ENCODE results near the gene SLAIN1. TPM values are rescaled to one million over a fixed set of nuclear protein-coding genes. Genes with fewer than 3 reads are reported as not detected.

SLAIN1 gene
- polyA plus RNA-seq, 2 donors = 1.3 to 2.3 TPM

DNA sequence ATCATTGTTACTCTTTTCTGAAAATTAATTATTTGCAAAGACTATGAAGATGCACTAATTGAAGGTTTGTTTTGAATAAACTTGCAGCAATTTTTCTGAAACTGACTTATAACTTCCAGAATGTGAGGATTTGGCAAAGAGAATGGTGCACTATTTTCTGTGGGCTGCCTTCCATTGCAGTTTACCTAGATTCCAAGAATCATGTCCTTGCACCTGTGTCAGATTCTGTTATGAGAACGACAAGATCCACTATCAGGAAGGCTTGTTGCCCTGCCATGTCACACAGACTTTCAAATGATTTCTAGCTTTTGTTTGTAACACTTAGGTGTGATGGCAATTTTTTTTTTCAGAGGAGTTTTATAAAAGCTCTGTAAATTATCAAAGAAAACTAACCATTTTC is 5.6 kb upstream of the SLAIN1 start:
- Histone ChIP-seq H3K27ac (ENCODE audit: low read depth in 2 of 2, low read length in 1 of 2) (no peak overlapping the region), H3K4me3 (ENCODE audit: low read depth in 1 of 2, low read length in 2 of 2) (no peak overlapping the region), H3K9me3 (ENCODE audit: control insufficient read depth in 2 of 2, insufficient read depth in 1 of 2, low read depth in 1 of 2, low read length in 1 of 2) (no peaks in the 10 kb centered on the region), H3K4me1 (ENCODE audit: control insufficient read depth in 2 of 2, insufficient read depth in 2 of 2, low read length in 1 of 2) (no peaks in the 10 kb centered on the region), H3K27me3 (ENCODE audit: control insufficient read depth in 1 of 2, insufficient read depth in 2 of 2, low read length in 2 of 2) (no peaks in the 10 kb centered on the region), H3K36me3 (ENCODE audit: control insufficient read depth in 2 of 2, insufficient read depth in 2 of 2, low read length in 1 of 2) (no peaks in the 10 kb centered on the region)
- WGBS, 2 donors = 43 to 44% methylated on average over 1 of the region's 1 CpG

DNA sequence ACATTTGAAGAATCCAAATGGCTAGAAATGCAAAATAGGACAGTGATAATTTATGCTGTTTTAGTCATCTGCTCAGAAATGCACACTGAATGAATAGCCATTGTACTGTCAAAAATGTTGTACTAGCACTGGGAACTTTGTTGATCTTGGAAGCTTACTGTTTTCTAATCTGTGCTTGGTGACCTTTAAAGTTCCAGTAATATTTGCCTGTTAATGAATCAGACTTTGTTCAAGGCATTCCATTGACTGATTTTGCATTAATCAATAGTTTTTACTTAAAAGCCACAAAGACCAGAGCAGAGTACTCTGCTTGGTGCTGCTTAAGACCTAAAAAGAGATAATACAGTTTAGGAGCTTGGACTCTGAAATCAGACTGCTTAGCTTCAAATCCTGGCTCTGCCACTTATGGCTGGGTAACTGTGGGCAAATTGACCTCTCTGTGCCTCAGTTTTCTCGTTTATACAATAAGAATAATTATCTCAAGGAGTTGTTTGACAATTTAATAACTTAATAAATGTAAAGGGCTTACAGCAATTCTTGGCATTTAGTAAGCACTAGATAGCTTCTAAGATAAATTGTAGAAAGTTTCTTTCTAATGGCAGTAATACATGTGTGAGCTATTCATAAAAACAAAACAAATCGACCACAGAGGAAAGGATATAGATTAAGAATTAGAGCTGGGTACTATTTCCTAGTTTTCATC is 4.6 kb upstream of the SLAIN1 start:
- WGBS, 2 donors = 28 to 30% methylated on average over 2 of the region's 2 CpGs
- Histone ChIP-seq H3K9me3 (ENCODE audit: control insufficient read depth in 2 of 2, insufficient read depth in 1 of 2, low read depth in 1 of 2, low read length in 1 of 2) (no peaks in the 10 kb centered on the region), H3K4me1 (ENCODE audit: control insufficient read depth in 2 of 2, insufficient read depth in 2 of 2, low read length in 1 of 2) (peaks cover 0 to 2% of the 10 kb centered on the region in 2 donors), H3K27me3 (ENCODE audit: control insufficient read depth in 1 of 2, insufficient read depth in 2 of 2, low read length in 2 of 2) (no peaks in the 10 kb centered on the region), H3K4me3 (ENCODE audit: low read depth in 1 of 2, low read length in 2 of 2) (no peak overlapping the region), H3K27ac (ENCODE audit: low read depth in 2 of 2, low read length in 1 of 2) (no peak overlapping the region), H3K36me3 (ENCODE audit: control insufficient read depth in 2 of 2, insufficient read depth in 2 of 2, low read length in 1 of 2) (no peaks in the 10 kb centered on the region)

DNA sequence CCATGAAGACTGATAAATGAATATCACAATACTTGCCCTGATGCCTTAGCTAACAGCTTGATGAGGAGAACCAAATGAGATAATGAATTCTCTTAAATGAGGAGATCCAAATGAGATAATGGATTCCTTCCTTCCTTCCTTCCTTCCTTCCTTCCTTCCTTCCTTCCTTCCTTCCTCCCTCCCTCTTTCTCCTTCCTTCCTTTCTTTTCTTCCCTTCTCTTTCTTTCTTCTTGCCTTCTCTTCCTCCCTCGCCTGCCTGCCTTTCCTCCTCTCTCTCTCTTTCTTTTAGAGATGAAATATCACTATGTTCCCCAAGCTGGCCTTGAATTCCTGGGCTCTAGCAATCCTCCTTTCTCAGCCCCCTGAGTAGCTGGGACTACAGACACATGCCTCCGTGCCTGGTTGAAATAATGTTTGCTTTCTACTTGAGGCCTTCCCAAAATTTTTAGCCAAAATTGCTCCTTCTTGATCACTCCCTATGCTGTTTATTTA is 4.0 kb upstream of the SLAIN1 start:
- Histone ChIP-seq H3K27ac (ENCODE audit: low read depth in 2 of 2, low read length in 1 of 2) (no peak overlapping the region), H3K4me1 (ENCODE audit: control insufficient read depth in 2 of 2, insufficient read depth in 2 of 2, low read length in 1 of 2) (peaks cover 0 to 2% of the 10 kb centered on the region in 2 donors), H3K9me3 (ENCODE audit: control insufficient read depth in 2 of 2, insufficient read depth in 1 of 2, low read depth in 1 of 2, low read length in 1 of 2) (no peaks in the 10 kb centered on the region), H3K36me3 (ENCODE audit: control insufficient read depth in 2 of 2, insufficient read depth in 2 of 2, low read length in 1 of 2) (no peaks in the 10 kb centered on the region), H3K4me3 (ENCODE audit: low read depth in 1 of 2, low read length in 2 of 2) (no peak overlapping the region), H3K27me3 (ENCODE audit: control insufficient read depth in 1 of 2, insufficient read depth in 2 of 2, low read length in 2 of 2) (no peaks in the 10 kb centered on the region)
- 81 to 85% methylated on average over 2 of the region's 2 CpGs for WGBS, 2 donors

DNA sequence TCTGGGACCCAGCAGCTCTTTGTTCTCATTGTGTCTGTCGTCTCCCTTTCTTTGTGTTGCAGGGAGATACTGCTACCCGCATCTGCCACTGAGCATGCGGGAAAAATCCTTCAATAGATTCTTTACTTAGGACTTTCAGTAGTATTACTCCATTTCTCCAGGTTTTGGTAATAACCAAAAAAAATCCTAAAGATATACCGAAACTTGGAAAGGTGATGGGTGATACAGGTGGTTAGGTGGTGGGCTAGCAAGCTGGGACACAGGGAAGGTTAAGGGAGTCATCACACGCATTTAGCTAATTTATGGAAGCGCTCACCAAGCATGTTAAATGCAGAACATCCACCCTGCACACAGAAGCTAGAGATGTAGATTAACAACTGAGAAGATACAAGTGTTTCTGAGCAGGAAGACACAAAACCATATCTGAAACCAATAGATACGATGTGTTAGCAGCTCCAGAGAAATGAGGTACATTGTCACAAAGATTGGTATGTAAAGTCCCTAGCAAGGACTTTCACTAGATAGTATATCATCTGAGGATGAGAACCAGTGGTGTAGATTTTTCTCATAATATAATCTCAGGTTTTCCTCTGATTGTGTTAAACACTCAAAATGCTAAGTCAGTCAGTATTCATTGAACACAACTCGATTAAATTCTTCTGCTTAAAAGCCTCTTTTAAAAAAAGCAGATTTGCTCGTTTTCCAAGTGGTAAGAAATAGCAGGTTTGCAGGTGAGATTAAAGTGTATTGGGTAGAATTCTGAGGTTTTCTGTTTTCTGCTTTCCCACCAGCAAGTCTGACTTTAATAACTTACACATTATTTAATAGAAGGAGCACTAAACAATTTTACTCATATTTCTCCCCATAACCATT is 1.2 kb upstream of the SLAIN1 start:
- Histone ChIP-seq H3K4me1 (ENCODE audit: control insufficient read depth in 2 of 2, insufficient read depth in 2 of 2, low read length in 1 of 2) (peaks cover 0 to 2% of the 10 kb centered on the region in 2 donors), H3K4me3 (ENCODE audit: low read depth in 1 of 2, low read length in 2 of 2) (peak overlapping the region in 1 of 2 donors; percentile 78), H3K27ac (ENCODE audit: low read depth in 2 of 2, low read length in 1 of 2) (no peak overlapping the region), H3K27me3 (ENCODE audit: control insufficient read depth in 1 of 2, insufficient read depth in 2 of 2, low read length in 2 of 2) (no peaks in the 10 kb centered on the region), H3K9me3 (ENCODE audit: control insufficient read depth in 2 of 2, insufficient read depth in 1 of 2, low read depth in 1 of 2, low read length in 1 of 2) (no peaks in the 10 kb centered on the region), H3K36me3 (ENCODE audit: control insufficient read depth in 2 of 2, insufficient read depth in 2 of 2, low read length in 1 of 2) (no peaks in the 10 kb centered on the region)
- WGBS, 2 donors = 16 to 21% methylated on average over 9 of the region's 9 CpGs

DNA sequence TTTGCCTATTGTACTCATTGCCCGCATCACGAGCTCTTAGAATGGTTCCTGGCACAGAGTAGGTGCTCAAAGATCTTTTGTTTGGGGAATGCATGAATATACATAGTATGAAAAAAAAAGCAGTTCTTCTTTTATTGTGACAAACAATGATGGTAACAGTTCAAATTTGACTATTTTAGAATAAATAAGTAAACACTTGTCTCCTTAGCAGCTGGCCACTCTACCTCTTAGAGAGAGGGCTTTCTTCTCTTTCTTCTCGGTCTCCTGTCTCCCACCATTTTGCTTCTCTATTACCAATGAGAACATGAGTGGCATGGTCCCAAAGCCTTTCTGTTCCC is 639 bp upstream of the SLAIN1 start:
- H3K27me3 ChIP-seq (ENCODE audit: control insufficient read depth in 1 of 2, insufficient read depth in 2 of 2, low read length in 2 of 2) = no peaks in the 10 kb centered on the region
- peaks cover 0 to 2% of the 10 kb centered on the region in 2 donors for H3K4me1 ChIP-seq (ENCODE audit: control insufficient read depth in 2 of 2, insufficient read depth in 2 of 2, low read length in 1 of 2)
- WGBS, 2 donors = 27 to 32% methylated on average over 3 of the region's 3 CpGs
- no peaks in the 10 kb centered on the region for H3K36me3 ChIP-seq (ENCODE audit: control insufficient read depth in 2 of 2, insufficient read depth in 2 of 2, low read length in 1 of 2)
- peak overlapping the region; percentile 55 to 78 for H3K4me3 ChIP-seq (ENCODE audit: low read depth in 1 of 2, low read length in 2 of 2)
- no peaks in the 10 kb centered on the region for H3K9me3 ChIP-seq (ENCODE audit: control insufficient read depth in 2 of 2, insufficient read depth in 1 of 2, low read depth in 1 of 2, low read length in 1 of 2)
- H3K27ac ChIP-seq (ENCODE audit: low read depth in 2 of 2, low read length in 1 of 2) = peak overlapping the region in 1 of 2 donors; percentile 48

DNA sequence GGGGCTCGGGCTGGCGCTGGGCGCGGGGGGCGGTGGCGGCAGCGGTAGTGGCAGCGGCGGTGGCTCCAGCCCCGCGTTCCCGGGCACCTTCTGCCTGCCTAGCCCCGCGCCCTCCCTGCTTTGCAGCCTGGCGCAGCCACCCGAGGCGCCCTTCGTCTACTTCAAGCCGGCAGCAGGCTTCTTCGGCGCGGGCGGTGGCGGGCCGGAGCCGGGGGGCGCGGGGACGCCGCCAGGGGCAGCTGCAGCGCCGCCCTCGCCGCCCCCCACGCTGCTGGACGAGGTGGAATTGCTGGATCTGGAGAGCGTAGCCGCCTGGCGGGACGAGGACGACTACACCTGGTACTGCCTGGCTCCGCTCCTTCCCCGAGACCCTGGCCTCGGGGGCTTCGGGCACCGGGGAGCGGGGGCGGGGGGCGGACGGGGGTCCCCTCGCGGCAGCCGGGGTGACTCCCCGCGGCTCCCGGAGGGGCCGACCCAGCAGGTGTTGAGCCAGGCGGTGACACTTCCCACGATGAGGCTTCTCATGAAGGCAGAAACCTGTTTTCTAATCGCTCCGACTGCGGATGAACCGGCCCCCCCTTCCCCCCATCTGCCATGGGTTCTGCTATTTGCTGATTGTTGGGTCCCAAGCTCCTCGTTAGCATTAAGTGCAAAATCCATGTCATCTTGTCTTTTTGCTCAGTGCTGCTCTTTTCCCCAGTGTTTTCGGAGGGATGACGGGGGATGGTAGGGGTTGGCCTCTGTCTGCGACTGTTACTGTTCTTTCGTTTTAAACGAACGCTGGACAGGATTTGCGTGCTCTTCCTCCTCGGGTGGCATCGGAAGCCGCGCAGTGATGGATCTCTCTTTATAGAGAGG is 943 bp downstream of the SLAIN1 start:
- 1% methylated on average over 48 to 75 of the region's 75 CpGs for WGBS, 2 donors
- Histone ChIP-seq H3K27ac (ENCODE audit: low read depth in 2 of 2, low read length in 1 of 2) (no peak overlapping the region), H3K4me3 (ENCODE audit: low read depth in 1 of 2, low read length in 2 of 2) (peak overlapping the region; percentile 71 to 78), H3K27me3 (ENCODE audit: control insufficient read depth in 1 of 2, insufficient read depth in 2 of 2, low read length in 2 of 2) (no peaks in the 10 kb centered on the region), H3K36me3 (ENCODE audit: control insufficient read depth in 2 of 2, insufficient read depth in 2 of 2, low read length in 1 of 2) (no peaks in the 10 kb centered on the region), H3K9me3 (ENCODE audit: control insufficient read depth in 2 of 2, insufficient read depth in 1 of 2, low read depth in 1 of 2, low read length in 1 of 2) (no peaks in the 10 kb centered on the region), H3K4me1 (ENCODE audit: control insufficient read depth in 2 of 2, insufficient read depth in 2 of 2, low read length in 1 of 2) (peaks cover 0 to 2% of the 10 kb centered on the region in 2 donors)

DNA sequence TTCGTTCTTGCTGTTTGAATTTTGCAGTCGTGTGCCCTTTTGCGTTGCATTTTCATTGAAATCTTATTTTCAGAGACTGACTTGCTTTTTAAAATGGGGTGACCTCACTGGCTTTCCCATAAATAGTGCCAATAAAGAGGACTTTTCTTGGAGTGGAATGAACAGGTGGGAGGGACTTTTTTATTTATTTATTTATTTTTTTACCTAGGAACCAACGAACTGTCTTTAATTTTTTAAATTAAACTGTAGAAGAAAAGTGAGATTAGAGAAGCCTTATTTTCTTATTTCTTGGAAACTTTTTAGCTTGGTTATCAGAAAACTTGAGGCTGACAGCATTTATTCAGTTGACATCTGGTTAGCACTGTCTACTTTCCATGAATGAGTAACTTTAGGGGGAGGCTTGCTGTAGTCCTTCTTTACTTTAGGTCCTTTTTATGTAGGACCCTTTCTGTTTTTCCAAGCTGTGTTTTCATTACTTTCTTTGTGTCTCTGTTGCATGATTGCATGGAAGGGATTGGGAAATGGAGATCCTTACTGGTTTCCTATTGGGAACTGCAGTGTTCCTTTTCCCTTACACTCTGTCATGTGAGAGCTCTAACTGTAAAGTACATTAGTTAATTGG is 1.7 kb downstream of the SLAIN1 start:
- H3K36me3 ChIP-seq (ENCODE audit: control insufficient read depth in 2 of 2, insufficient read depth in 2 of 2, low read length in 1 of 2) = no peaks in the 10 kb centered on the region
- peaks cover 0 to 2% of the 10 kb centered on the region in 2 donors for H3K4me1 ChIP-seq (ENCODE audit: control insufficient read depth in 2 of 2, insufficient read depth in 2 of 2, low read length in 1 of 2)
- H3K9me3 ChIP-seq (ENCODE audit: control insufficient read depth in 2 of 2, insufficient read depth in 1 of 2, low read depth in 1 of 2, low read length in 1 of 2) = no peaks in the 10 kb centered on the region
- peak overlapping the region; percentile 71 to 78 for H3K4me3 ChIP-seq (ENCODE audit: low read depth in 1 of 2, low read length in 2 of 2)
- no peaks in the 10 kb centered on the region for H3K27me3 ChIP-seq (ENCODE audit: control insufficient read depth in 1 of 2, insufficient read depth in 2 of 2, low read length in 2 of 2)
- no peak overlapping the region for H3K27ac ChIP-seq (ENCODE audit: low read depth in 2 of 2, low read length in 1 of 2)
- WGBS, 2 donors = 0 to 2% methylated on average over 4 of the region's 4 CpGs

DNA sequence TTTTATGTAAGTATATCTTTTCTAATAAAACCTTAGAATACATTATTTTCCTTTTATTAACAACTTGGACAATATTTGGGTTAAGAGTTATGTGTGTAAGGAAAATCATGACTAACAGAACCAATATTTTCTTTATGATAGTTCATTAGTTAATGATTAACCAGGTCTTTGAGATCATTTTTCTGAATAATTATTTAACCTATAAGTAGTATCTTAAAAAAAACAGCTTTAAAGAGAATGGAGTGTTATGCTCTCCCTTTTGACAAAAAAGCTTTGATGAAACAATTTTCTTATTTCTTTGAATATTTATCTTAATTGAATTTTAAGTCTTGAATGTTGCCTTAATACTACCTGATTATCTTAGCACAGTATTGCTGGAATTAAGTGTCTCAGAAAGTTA is 3.8 kb downstream of the SLAIN1 start:
- Histone ChIP-seq H3K4me1 (ENCODE audit: control insufficient read depth in 2 of 2, insufficient read depth in 2 of 2, low read length in 1 of 2) (peaks cover 0 to 2% of the 10 kb centered on the region in 2 donors), H3K4me3 (ENCODE audit: low read depth in 1 of 2, low read length in 2 of 2) (no peak overlapping the region), H3K27me3 (ENCODE audit: control insufficient read depth in 1 of 2, insufficient read depth in 2 of 2, low read length in 2 of 2) (no peaks in the 10 kb centered on the region), H3K9me3 (ENCODE audit: control insufficient read depth in 2 of 2, insufficient read depth in 1 of 2, low read depth in 1 of 2, low read length in 1 of 2) (no peaks in the 10 kb centered on the region), H3K27ac (ENCODE audit: low read depth in 2 of 2, low read length in 1 of 2) (no peak overlapping the region), H3K36me3 (ENCODE audit: control insufficient read depth in 2 of 2, insufficient read depth in 2 of 2, low read length in 1 of 2) (no peaks in the 10 kb centered on the region)

DNA sequence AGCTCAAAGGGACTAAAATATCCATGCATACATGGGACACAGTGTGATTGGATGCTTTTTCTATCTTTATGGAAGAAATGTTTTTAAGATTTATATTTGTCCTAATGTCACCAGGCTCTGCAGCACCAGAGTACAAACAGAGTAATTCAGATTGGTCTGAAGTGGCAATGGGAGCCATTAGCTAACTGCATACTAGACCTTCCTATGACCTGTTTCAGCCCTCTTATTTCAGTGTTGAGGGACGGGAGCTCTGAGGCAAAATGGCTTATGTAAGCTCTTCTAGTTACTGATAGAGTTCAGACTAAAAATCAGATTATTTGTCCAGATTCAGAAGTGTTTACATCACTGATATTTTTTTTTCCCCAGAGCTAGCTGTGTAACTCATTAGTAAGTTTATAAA is 4.9 kb downstream of the SLAIN1 start:
- no peaks in the 10 kb centered on the region for H3K36me3 ChIP-seq (ENCODE audit: control insufficient read depth in 2 of 2, insufficient read depth in 2 of 2, low read length in 1 of 2)
- H3K27ac ChIP-seq (ENCODE audit: low read depth in 2 of 2, low read length in 1 of 2) = no peak overlapping the region
- no peaks in the 10 kb centered on the region for H3K9me3 ChIP-seq (ENCODE audit: control insufficient read depth in 2 of 2, insufficient read depth in 1 of 2, low read depth in 1 of 2, low read length in 1 of 2)
- WGBS, 2 donors = 75 to 87% methylated on average over 1 of the region's 1 CpG
- no peaks in the 10 kb centered on the region for H3K27me3 ChIP-seq (ENCODE audit: control insufficient read depth in 1 of 2, insufficient read depth in 2 of 2, low read length in 2 of 2)
- H3K4me3 ChIP-seq (ENCODE audit: low read depth in 1 of 2, low read length in 2 of 2) = no peak overlapping the region
- no peaks in the 10 kb centered on the region for H3K4me1 ChIP-seq (ENCODE audit: control insufficient read depth in 2 of 2, insufficient read depth in 2 of 2, low read length in 1 of 2)

All from esophagus (tissue), 2 donors.